Calu3 (cell line): ENCODE data around the gene TBC1D8. TPM values are rescaled to one million over a fixed set of nuclear protein-coding genes. Genes with fewer than 3 reads are reported as not detected.
A peak's percentile ranks its signal among the peaks of the same experiment; 100 is the strongest.

ENCODE experiments used
- Bru-seq: library from RNA; stranded (reverse); fragments of 400-500 nt; gene quantifications from one replicate; lab custom pipeline; 2021; lab: Mats Ljungman, UMichigan
- BruChase-seq, 2 experiments: library from RNA; stranded (reverse); fragments of 400-500 nt; gene quantifications; one replicate each; lab custom pipeline; 2021; lab: Mats Ljungman, UMichigan
- BruUV-seq: library from RNA; stranded (reverse); fragments of 400-500 nt; replicated peaks from 2 replicates; lab custom pipeline; 2021; lab: Mats Ljungman, UMichigan
- CTCF ChIA-PET: fragments of 300-600 bp; sonication (Branson Sonifier 250); formaldehyde crosslinking; loops from one replicate; lab custom pipeline; 2022; ENCODE audit warnings: antibody characterized with exemption; lab: Charles Lee
- DNase-seq: peaks from one replicate; pipeline ENCODE4 v3.0.0; 2022
- H3K27ac Mint-ChIP-seq: one replicate; pipeline ENCODE4 v1.8.0; 2022; ENCODE audit warnings: mixed read lengths; ENCODE audit not compliant: unreplicated experiment
- H3K27me3 Mint-ChIP-seq: one replicate; pipeline ENCODE4 v1.8.0; 2022; ENCODE audit warnings: mixed read lengths; ENCODE audit not compliant: unreplicated experiment
- H3K36me3 Mint-ChIP-seq: one replicate; pipeline ENCODE4 v1.8.0; 2022; ENCODE audit warnings: mild to moderate bottlenecking, moderate library complexity, mixed read lengths; ENCODE audit not compliant: insufficient read depth, unreplicated experiment
- H3K4me1 Mint-ChIP-seq: one replicate; pipeline ENCODE4 v1.8.0; 2022; ENCODE audit warnings: mild to moderate bottlenecking, low read depth, mixed read lengths; ENCODE audit not compliant: unreplicated experiment
- H3K4me3 Mint-ChIP-seq: one replicate; pipeline ENCODE4 v1.8.0; 2022; ENCODE audit warnings: mild to moderate bottlenecking, low read depth, moderate library complexity, mixed read lengths; ENCODE audit not compliant: unreplicated experiment
- H3K9me3 Mint-ChIP-seq: one replicate; pipeline ENCODE4 v1.8.0; 2022; ENCODE audit warnings: low read depth, mixed read lengths; ENCODE audit not compliant: unreplicated experiment
- intact Hi-C: fragments of 100-400 bp; cut with micrococcal nuclease; formaldehyde crosslinking; loops from one replicate; pipeline ENCODE4 v1.10.0; 2022; ENCODE audit not compliant: unreplicated experiment
- long read RNA-seq: library from polyadenylated mRNA; stranded (forward); transcript quantifications from one replicate; pipeline ENCODE4 v2.0.0, GENCODE V29; 2022
- total RNA-seq: library from RNA; stranded (reverse); gene quantifications from 2 replicates; pipeline ENCODE4 v1.2.3, GENCODE V29; 2022
- TF ChIP-seq, protein P1 (sequence below): fragments of 200-600 bp; IDR thresholded peaks from one replicate; pipeline ENCODE4 v1.8.0; 2022; ENCODE audit warnings: antibody characterized with exemption; ENCODE audit not compliant: unreplicated experiment

The TBC1D8 gene
- total RNA-seq = 17.0 and 25.3 TPM in 2 replicates
- Bru-seq, nascent RNA = percentile 74 among the genes with signal in this experiment
- BruChase-seq, experiment 1, labeled RNA remaining after a 6-hour chase = percentile 68 among the genes with signal in this experiment
- BruChase-seq, experiment 2, labeled RNA remaining after a 2-hour chase = percentile 70 among the genes with signal in this experiment
- long read RNA-seq, partial matches to known transcripts = 3 of 13 reads
- long read RNA-seq, other reads (novel, unspliced or antisense) = 10 of 13 reads

DNA sequence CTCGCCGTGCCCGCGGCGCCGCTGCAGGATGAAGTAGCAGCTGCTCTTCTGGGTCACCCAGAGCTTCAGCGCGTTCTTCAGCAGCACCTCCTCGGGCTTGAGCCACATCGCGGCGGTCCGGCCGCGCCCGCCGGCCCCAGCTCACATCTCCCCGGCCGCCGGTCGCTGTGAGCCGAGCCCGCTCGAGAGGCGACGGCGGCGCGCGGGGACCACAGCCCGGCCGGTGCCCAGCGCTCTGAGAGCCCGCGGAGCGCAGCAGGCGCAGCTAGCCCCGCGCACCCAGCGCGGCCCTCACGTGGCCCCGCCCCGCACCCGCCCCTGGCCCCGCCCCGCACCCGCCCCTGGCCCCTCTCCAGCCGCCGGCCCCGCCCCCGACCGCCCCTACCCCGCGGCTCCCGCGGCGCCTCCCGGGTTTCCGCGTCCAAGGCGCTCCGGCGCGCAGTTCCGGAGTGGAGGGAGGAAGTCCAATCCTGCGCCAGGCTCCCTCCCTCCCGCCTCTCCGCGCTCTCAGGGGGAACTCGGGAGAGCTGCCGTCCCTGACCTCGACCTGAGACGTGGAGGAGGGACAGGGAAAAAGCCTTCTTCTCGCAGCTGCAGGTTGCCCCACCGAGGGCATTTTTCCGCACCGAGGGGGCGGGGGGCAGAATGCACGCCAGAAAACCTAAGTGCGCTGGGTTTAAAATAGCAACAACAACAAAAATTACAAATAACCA lies at the start of gene TBC1D8:
TBC1D8 (minus strand) TSS at position 237 of the 713 bp plus-strand sequence; CDS start at position 108, 129 bp downstream.
- CTCF ChIA-PET = interaction anchor here (0.9 to 1.9 kb wide), 5 partner anchors 26 to 114 kb away, joined by 3 to 10 read pairs (median 6); no protein-coding TSS in a partner anchor
- peak; percentile 83 for DNase-seq
- Mint-ChIP-seq H3K27me3 (no peaks in the 10 kb centered on the region), H3K36me3 (peaks cover 28% of the 10 kb centered on the region), H3K4me1 (peaks cover 44% of the 10 kb centered on the region), H3K9me3 (no peaks in the 10 kb centered on the region), H3K27ac (peak within 1 kb of the TSS; percentile 29), H3K4me3 (peak within 1 kb of the TSS; percentile 78)
- intact Hi-C loops = no loop called here
- TF ChIP-seq, protein P1, sequence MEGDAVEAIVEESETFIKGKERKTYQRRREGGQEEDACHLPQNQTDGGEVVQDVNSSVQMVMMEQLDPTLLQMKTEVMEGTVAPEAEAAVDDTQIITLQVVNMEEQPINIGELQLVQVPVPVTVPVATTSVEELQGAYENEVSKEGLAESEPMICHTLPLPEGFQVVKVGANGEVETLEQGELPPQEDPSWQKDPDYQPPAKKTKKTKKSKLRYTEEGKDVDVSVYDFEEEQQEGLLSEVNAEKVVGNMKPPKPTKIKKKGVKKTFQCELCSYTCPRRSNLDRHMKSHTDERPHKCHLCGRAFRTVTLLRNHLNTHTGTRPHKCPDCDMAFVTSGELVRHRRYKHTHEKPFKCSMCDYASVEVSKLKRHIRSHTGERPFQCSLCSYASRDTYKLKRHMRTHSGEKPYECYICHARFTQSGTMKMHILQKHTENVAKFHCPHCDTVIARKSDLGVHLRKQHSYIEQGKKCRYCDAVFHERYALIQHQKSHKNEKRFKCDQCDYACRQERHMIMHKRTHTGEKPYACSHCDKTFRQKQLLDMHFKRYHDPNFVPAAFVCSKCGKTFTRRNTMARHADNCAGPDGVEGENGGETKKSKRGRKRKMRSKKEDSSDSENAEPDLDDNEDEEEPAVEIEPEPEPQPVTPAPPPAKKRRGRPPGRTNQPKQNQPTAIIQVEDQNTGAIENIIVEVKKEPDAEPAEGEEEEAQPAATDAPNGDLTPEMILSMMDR = no peak
- BruUV-seq = no TSS peak

DNA sequence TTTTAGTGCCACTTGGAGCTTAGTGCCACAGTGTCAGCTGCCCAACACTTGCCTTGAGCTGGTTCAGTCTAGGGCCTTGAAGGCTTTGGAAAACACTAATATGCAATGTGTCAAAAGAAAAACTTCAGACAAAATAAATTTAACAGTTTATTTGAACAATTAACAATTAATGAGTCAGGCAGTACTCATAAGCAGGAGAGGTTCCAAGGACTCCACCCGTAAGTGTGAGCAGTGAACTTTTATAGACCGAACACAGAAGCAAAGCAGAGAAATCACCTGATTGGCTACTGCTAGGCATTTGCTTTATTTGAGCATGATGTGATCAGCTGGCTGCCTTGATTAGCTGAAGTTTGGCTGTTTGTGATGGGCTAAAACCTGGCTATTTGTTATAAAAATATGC lies 49.5 kb upstream of the TBC1D8 start:
- Mint-ChIP-seq H3K4me1 (peaks cover 40% of the 10 kb centered on the region), H3K4me3 (no peak overlapping the region), H3K27me3 (no peaks in the 10 kb centered on the region), H3K9me3 (peaks cover 2% of the 10 kb centered on the region), H3K27ac (no peak overlapping the region), H3K36me3 (peaks cover 14% of the 10 kb centered on the region)
- BruUV-seq = no TSS peak
- CTCF ChIA-PET = interaction anchor here (1.6 kb wide), 1 partner anchor 17 kb away, joined by 3 read pairs; no protein-coding TSS in a partner anchor
- intact Hi-C loops = loop anchor here (5.0 kb wide), 1 partner anchor 53 kb away; no protein-coding TSS in a partner anchor
- peak; percentile 11 for DNase-seq
- TF ChIP-seq, protein P1 = no peak

GRCh38 chr2:101199251-101199791 lies 48.1 kb upstream of the TBC1D8 start:
- intact Hi-C loops = no loop called here
- Mint-ChIP-seq H3K4me3 (no peak overlapping the region), H3K4me1 (peaks cover 40% of the 10 kb centered on the region), H3K36me3 (peaks cover 14% of the 10 kb centered on the region), H3K9me3 (peaks cover 2% of the 10 kb centered on the region), H3K27ac (no peak overlapping the region), H3K27me3 (no peaks in the 10 kb centered on the region)
- CTCF ChIA-PET = no interaction called here
- TF ChIP-seq, protein P1 = no peak
- no peak for DNase-seq
- no TSS peak for BruUV-seq

DNA sequence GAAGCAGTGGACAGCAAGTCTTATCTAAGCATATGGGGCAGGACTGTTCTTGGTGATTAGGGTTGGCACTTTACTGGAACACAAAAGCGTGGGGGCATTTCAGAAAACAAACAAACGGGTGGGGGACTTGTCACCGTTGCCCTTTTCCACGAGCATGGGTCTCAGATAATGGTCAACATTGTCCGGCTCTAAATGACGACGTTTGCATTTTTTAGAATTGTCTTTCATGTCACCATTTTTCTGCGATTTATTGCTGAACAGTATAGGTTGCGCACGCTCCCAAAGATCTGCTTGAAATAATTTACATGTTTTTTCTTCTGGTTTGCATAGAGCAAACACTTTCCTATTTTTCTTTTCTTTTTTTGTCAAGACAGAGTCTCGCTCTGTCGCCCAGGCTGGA lies 46.6 kb upstream of the TBC1D8 start:
- H3K4me1 Mint-ChIP-seq = peaks cover 40% of the 10 kb centered on the region
- peaks cover 14% of the 10 kb centered on the region for H3K36me3 Mint-ChIP-seq
- no peak overlapping the region for H3K27ac Mint-ChIP-seq
- H3K9me3 Mint-ChIP-seq = peaks cover 2% of the 10 kb centered on the region
- TF ChIP-seq, protein P1 = no peak
- CTCF ChIA-PET = interaction anchor here (0.8 to 2.6 kb wide), 5 partner anchors 8 to 161 kb away, joined by 3 to 9 read pairs (median 4); no protein-coding TSS in a partner anchor
- no peaks in the 10 kb centered on the region for H3K27me3 Mint-ChIP-seq
- DNase-seq = no peak
- BruUV-seq = no TSS peak
- H3K4me3 Mint-ChIP-seq = no peak overlapping the region
- intact Hi-C loops = loop anchor here (1.0 kb wide), 1 partner anchor 54 kb away; the partner anchor contains the start of gene CNOT11
